Posterior vena cava (tissue), 2 donors: ENCODE data around the gene MYO7A. TPM values are rescaled to one million over a fixed set of nuclear protein-coding genes. Genes with fewer than 3 reads are reported as not detected.

Source experiments
- DNase-seq: peaks from one replicate; pipeline ENCODE4 v3.0.0-alpha.2; 2020; ENCODE audit warnings: low spot score
- intact Hi-C, 2 donors: fragments of 100-400 bp; cut with DNase I; formaldehyde crosslinking; loops; one replicate each; pipeline versions ENCODE4 v1.14.1 to v1.14.2; 2022 to 2023
- total RNA-seq, 2 donors: library from RNA; stranded (reverse); fragmentation: NEBNext Ultra II Directional; extraction: Animal tissue kit (Norgen Biotek cat#: 25700); gene quantifications; one replicate each; pipeline ENCODE4 v1.2.1, GENCODE V29; 2021
- donor health status: DM: yes; HTN: yes; CAD: no.
- donor health status: DM: yes; HTN: yes; CAD: no.

MYO7A gene
- total RNA-seq, 2 donors from 2014 or later: 12.2 to 17.3 TPM

DNA sequence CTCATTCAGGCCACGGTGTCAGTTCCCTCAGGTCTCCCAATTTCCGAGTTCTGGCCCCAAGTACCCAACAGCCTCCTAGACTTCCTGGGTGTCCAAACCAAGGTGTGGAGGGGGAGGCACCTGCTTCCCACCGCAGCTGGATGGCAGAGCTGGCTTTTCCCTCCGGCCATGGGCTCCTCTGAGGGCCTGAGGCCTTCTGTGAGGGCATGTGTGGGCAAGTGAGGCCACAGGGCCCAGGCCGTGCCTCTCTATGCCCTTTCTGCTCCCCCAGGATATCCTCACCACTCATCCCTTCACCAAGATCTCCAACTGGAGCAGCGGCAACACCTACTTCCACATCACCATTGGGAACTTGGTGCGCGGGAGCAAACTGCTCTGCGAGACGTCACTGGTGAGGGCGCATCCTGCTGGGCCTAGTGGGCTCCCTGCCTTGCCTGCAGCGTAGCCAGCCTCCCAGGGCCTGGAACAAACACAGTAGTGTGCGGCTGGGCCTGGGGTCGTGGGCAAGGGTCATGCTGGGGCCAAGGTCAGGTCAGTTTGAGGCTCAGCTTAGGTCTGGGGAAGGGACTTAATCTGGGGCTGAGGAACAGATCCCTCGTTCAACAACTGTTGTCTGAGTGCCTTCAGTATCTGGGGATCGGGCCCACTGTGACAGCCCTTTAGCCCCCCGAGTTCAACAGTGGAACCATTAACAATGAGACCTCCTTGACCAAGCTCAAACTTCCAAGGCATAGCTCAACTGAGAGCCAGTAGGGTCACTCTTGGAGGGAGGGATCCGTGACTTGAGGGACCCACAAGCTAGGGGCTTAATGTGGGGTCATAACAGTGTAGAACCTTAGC is 85.8 kb downstream of the MYO7A start:
- no peak for DNase-seq
- intact Hi-C loops: no loop called here

DNA sequence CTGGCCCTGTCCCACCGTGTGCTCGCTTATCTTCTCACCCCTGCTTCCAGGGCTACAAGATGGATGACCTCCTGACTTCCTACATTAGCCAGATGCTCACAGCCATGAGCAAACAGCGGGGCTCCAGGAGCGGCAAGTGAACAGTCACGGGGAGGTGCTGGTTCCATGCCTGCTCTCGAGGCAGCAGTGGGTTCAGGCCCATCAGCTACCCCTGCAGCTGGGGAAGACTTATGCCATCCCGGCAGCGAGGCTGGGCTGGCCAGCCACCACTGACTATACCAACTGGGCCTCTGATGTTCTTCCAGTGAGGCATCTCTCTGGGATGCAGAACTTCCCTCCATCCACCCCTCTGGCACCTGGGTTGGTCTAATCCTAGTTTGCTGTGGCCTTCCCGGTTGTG is 86.5 kb downstream of the MYO7A start:
- intact Hi-C loops: no loop called here
- DNase-seq: no peak

DNA sequence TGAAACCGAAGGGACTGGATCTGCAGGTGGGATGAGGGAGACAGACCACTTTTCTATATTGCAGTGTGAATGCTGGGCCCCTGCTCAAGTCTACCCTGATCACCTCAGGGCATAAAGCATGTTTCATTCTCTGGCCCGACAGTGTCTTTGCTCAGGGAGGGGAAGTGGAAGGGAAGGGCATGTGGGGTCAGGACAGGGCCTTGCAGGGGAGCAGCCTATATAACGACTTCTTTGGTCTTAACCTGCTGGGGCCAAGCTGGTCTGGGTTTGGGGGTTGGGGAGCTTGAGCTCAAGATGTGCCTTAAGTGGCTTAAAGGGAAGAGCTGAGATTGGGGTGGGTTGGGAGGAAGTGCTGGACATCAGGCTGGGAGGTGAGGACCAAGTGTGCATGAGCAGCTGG is 87.1 kb downstream of the MYO7A start:
- intact Hi-C loops: no loop called here
- DNase-seq: no peak

DNA sequence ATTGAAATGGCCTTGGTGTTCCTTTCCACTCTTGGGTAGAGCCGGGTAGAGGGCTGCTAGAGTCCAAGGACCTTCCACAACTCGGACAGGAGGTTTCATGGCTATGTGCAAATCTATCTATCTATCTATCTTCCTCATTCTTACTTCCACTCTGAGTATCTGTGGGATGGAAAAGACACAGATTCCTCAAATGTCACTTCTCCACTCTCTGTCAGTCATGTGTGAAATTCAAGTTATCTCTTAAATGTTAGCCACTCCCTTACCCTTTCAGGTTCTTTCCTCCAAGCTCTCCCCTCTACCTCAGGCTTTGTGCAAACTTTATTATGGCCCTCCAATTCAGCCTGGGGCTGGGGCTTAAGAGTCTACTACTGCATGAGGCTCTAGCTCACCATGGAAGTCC is 89.1 kb downstream of the MYO7A start:
- no peak for DNase-seq
- intact Hi-C loops: no loop called here

DNA sequence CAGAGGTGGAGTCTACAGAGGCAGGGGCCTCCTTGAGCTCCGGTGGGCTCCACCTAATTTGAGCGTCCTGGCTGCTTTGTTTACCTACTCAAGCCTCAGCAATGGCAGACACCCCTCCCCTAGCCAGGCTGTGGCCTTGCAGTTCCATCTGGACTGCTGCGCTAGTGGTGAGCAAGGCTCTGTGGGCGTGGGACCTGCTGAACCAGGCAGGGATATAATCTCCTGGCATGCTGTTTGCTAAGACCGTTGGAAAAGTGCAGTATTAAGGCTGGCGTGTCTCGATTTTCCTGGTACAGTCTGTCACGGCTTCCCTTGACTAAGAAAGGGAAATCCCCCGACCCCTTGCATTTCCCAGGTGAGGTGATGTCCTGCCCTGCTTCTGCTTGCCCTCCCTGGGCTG is 95.8 kb downstream of the MYO7A start:
- intact Hi-C loops: no loop called here
- no peak for DNase-seq

DNA sequence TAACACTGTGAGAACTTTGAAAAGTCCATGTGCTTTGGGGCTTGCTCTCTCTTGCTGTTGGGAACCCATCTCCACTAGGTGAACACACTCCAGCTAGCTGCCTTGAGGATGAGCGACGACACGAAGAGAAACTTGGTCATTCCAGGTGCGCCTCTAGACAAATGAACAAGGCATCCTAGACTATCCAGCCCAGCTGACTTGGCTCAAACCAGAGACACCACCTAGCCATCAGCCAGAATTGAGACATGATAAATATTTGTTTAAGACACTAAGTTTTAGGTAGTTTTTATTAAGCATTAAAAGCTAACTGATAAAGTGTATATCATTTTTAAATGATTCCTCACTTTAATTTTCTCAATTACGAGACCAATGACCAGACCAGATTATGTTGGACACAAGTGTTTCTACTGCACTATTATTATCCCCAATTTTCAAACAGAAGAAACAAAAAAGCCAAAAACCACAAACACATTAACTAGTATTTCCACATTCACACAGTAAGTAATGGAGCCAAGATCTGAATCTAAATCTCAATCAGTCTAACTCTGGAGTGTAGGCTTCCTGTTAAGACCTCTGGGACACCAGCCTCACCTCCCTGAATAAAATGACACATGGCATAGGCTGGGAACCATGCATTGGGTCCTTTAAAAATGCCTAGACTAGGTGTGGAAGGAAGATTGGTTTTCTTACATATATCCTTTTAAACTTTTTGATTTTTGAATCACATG is 103.0 kb downstream of the MYO7A start:
- DNase-seq: no peak
- intact Hi-C loops: no loop called here

DNA sequence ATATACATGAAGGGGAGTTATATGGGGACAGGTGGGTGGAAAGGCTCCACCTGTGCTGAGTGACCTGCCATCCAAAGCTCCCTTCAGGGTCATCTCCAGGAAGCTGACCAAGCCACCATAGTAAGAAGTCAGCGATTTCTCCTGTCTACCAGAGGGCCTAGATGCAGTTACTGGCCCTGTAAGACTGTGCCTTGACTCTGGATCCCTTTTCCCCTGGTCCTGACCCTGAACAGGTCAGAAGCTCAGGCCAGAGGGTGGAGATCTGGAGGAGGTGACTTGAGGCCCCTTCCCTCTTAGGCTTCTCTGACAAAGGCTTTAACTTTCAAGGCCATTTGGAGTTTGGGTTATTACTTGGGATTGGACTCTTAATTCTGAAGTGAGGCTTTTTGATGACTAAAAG is 103.8 kb downstream of the MYO7A start:
- no peak for DNase-seq
- intact Hi-C loops: no loop called here

DNA sequence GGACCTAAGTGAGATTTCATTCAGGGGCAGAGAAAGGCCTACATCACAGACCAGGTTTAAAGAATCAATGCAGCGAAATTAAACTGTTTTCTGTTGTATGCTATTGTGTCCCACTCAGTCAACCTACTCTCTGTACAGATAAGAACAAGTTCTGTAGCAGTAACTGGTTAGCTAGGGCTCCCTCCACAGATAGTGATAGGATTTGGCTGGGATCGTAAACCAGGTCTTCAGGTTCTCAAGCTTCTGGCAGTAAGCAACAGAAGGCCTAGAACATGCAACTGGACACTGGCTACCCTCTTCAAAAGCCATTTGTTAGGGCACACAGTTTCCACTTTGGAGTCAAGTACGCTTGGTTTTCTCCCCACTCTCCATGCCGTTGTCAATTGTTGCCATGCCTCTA is 104.2 kb downstream of the MYO7A start:
- intact Hi-C loops: no loop called here
- DNase-seq: no peak

DNA sequence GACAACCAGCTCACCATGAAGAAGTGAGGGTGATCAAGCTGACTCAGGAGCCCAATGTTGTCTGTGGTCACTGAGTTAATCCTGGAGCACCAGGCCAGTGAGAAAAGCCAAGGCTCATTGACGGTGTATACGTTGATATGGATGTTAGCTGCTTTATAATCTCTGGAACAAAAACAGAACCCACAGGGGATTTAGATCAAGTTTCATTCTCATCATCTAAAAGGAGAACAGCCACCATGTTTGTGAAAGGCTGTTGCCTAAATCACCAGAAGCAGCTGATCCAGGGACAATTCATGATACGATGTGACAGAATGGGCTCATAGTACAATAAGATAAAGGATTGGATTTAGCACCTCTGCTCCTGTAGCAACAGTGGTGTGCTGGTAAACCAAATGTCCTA is 105.0 kb downstream of the MYO7A start:
- no peak for DNase-seq
- intact Hi-C loops: no loop called here

DNA sequence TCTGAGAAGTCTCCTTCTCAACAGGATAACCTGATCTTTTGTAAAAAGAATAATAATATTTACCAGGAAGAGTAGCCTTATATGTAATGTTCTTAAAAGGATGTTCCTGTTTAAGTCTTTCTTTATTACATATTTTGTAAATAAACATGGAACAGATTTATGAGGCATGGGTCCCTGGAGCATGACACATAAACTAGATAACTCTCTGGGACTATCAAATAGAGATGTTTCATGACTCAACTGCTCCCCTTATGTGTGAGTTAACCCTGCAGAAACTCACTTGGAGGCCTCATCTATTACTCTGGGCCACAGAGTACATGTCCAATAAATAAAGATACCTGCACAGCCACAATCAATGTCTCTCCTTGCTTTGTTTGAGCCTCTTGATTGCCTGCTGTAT is 108.9 kb downstream of the MYO7A start:
- no peak for DNase-seq
- intact Hi-C loops: no loop called here

DNA sequence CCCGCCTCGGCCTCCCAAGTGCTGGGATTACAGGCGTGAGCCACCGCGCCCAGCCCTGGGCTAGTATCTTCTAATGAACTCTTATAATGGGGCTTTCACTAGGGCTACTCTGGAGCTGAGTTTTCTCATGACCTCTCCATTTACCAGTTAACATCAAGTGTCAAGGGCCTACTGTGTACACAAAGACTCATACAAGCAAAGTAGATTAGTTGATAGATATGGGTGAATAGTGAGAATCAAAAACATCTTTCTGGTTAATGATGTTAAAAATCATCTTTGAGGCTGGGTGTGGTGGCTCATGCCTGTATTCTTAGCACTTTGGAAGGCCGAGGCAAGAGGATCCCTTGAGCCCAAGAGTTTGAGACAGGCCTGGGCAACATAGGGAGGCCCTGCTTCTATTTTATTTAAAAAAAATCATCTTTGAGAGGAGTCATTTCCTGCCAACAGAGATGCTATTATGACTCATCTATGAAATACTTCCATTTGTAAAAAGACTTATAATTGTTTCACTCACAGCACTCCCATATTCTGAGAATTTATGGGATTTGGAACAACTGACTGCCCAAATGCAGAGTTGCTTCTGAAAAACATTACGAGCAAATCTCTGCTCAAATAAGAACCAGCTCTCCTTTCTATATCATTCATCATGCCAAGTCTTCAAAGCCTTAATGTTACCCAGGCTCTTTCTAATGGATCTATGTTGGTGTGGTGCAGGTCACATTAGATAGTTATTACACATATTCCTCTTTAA is 116.4 kb downstream of the MYO7A start:
- no peak for DNase-seq
- intact Hi-C loops: no loop called here

DNA sequence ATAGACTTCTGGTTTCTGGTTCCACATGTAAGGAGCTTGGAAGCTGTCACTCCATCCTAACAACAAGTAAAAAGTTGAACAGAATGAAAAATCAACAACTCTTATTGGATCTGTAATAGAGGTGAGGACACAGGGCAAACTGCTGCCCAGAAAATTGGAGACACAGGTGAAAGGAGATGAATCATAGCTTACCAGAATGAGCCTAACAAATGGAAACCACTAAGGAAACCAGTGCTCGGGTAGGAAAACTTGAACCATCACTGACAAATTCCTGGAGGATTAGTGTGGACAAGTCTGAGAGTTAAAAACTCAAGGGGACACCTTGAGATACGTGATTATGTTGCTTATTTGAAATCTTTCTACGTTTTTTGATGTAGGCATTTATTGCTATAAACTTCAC is 121.4 kb downstream of the MYO7A start:
- DNase-seq: no peak
- intact Hi-C loops: no loop called here

DNA sequence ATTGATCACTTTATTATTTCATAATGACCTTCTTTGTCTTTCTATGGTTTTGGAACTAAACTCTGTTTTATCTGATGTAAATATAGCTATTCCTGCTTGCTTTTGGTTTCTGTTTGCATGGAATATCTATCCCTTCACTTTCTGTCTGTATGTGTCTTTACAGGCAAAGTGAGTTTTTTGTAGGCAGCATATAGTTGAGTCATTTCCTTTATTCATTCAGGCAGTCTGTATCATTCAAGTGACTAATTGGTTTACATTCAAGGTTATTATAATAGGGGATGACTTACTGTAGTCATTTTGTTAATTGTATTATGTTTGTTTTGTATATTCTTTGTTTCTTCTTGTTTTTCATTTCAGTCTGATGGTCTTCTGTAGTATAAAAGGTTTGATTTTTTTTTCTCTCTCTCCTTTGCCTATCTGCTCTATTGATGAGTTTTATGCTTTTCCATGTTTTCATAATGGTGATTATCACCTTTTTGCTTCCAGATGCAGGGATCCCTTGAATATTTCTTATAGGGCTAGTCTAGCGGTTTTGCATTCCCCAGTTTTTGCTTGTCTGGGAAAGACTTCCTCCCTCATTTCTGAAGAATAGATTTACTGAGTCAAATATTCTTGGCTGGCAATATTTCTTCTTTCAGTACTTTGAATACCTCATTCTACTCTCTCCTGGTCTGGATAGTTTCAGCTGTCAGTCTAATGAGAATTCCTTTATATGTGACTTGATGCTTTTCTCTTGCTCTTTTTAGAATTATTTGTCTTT is 123.0 kb downstream of the MYO7A start:
- DNase-seq: no peak
- intact Hi-C loops: no loop called here

DNA sequence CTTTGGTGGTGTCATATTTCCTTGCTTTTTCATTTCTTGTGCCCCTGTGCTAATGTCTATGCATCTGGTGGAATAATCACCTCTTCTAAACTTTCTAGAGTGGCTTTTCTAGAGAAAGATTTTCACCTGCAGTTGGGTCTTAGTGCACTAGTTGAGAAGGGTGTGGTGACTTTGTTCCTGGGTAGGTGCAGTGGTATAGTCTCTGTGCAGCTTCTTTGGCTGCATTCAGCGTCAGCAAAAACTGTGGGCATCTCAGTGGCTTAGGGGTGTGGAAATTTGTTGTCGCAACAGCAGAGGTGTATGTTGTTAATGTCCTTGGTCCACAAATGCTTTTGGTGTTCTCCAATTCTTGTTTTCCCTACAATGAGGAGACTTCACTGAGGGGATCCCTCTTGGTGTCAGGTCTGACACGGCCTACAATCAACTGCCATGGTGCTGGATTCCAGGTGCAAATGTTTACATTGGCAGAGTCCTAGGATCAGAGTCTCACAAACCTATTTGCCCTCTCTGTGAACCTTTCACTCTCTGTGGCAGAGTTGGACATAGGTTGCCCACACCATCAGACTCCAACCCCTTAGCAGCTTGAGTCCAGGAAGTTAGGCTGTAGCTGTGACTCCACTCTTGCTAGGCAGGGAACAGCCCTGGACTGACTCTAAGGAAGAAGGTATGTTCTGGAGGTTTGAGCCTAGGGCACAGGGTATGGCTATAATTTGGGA is 124.7 kb downstream of the MYO7A start:
- DNase-seq: no peak
- intact Hi-C loops: no loop called here

DNA sequence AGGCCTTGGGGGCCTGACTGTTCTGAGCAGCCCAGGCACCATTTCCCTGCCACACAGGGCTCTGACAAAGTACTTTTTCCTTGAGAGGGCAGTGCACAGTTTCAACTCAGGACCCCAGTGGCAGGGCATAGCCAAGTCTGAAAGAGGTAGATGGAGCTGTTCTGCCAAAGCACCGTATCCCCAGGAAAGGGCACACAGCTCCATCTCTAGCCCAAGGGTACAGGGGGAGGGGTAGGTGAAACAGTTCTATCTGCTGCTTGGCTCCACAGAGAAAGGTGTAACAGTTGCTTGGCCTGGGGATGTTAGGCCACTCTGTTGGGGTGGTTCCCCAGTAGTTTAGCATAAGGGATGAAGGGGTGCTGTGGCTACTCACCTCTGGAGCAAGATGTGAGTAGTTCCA is 125.6 kb downstream of the MYO7A start:
- intact Hi-C loops: no loop called here
- DNase-seq: no peak

DNA sequence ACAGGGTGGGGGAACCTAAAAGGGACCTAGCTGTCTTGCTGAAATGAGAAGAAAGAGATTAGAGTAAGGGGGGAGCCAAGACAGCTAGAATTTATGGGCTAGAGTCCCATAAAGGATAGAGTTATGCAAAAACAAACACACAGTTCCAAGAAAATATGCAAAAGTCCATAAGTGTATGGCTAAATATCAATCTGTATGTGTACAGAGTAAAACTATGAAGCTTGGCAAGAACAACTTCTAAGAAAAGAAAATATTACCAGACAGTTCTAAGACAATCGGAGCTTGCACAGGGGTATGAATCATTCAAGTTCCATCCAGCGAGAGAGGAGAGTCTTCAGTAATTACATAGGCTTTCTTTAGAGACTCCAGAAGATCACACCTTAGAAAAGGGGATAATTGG is 131.6 kb downstream of the MYO7A start:
- intact Hi-C loops: no loop called here
- no peak for DNase-seq

DNA sequence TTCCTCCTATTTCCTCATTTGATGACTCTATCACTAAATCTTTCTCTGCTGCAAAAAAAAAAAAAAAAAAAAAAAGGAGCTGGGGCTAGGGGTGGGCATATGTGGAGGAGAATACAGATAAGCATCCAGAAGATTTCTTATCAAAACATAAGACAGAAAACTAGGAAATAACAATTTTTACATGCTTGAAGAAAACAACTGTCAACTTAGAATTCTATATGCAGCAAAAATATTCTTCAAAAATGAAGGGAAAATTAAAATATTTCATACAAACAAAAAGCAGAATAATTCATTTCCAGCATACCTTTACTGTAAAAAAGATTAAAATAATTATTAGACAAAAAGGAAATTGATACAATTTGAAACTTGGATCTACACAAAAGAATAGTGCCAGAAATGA is 134.8 kb downstream of the MYO7A start:
- intact Hi-C loops: no loop called here
- DNase-seq: no peak
